Activated T-helper 9 cell treated with anti-CD3 and anti-CD28 coated beads, Interleukin-2, amount 50 U/mL, for 16 hours (primary cell): ENCODE measurements around the gene MGARP.

Experiments
- DNase-seq: peaks from one replicate; pipeline ENCODE4 v3.0.0-alpha.2; 2020; ENCODE audit warnings: low read depth

The MGARP gene

GRCh38 chr4:139243448-139244365 is 36.3 kb downstream of the MGARP start:
- no peak for DNase-seq

- DNase-seq = no peak
Measured at GRCh38 chr4:139242511-139243051, 37.4 kb downstream of the MGARP start.

- DNase-seq = no peak
Measured at GRCh38 chr4:139241784-139242151, 38.3 kb downstream of the MGARP start.

GRCh38 chr4:139241086-139241783 is 38.8 kb downstream of the MGARP start:
- DNase-seq = no peak

- DNase-seq = no peak
Measured at GRCh38 chr4:139239127-139239772, 40.8 kb downstream of the MGARP start.

- DNase-seq = no peak
Measured at GRCh38 chr4:139234253-139234652, 45.8 kb downstream of the MGARP start.

- no peak for DNase-seq
Measured at GRCh38 chr4:139229534-139230039, 50.4 kb downstream of the MGARP start.

- no peak for DNase-seq
Measured at GRCh38 chr4:139227729-139228404, 52.2 kb downstream of the MGARP start.

GRCh38 chr4:139223682-139224317 is 56.2 kb downstream of the MGARP start:
- no peak for DNase-seq

GRCh38 chr4:139222215-139222614 is 57.8 kb downstream of the MGARP start:
- no peak for DNase-seq

GRCh38 chr4:139221687-139222086 is 58.3 kb downstream of the MGARP start:
- no peak for DNase-seq

GRCh38 chr4:139219450-139220055 is 60.5 kb downstream of the MGARP start:
- no peak for DNase-seq
